GM21526 (cell line): ENCODE data around the gene MYH11.
"Not testable (repeated sequence)": the region's sequence is repeated elsewhere in the genome, so short reads cannot be mapped to it uniquely, and the experiment has no call there.

Source experiments
- ATAC-seq: cut with Tn5 transposase; IDR thresholded peaks from one replicate; pipeline ENCODE4 v1.9.1; 2021; ENCODE audit warnings: moderate library complexity; ENCODE audit not compliant: unreplicated experiment, low FRiP score

Gene MYH11

DNA sequence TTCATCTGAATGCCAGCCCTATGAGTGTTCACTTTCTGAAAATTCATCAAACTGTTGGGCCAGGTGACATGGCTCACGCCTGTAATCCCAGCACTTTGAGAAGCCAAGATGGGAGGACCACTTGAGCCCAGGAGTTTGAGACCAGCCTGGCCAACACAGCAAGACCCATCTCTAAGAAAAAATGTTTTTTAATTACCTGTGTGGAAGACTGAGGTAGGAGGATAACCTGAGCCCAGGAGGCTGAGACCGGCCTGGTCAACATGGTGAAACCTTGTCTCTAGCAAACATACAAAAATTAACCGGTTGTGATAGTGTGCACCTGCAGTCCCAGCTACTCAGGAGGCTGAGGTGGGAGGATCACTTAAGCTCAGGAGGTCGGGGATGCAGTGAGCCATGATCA lies 10.3 kb downstream of the MYH11 start:
- no peak for ATAC-seq

DNA sequence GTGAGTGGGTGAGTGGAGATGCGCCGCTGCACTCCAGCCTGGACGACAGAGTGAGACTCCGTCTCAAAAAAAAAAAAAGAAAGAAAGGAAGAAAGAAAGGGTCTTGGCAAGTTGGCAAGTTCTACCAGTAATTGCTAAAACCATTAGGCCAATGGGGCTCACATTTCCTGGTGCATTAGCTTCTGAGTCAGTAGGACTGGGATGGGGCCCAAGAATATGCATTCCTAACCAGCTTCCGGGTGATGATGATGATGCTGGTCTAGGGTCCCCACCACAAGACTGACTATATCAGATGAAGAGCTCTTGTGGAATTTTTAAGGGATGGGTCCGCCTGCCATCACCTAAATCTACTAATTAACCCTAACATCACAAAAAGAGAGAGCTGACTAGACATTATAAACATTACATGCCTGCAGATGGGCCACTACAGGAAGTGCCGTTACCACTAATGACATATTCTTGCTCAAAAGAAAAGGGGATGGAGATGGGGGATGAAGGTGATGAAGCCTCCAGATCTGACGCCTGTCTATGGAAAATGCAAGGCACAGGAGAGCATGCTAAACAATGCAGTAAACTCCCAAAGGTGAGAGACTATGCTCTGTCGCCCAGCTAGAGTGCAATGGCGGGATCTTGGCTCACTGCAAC lies 13.1 kb downstream of the MYH11 start:
- ATAC-seq: no peak

DNA sequence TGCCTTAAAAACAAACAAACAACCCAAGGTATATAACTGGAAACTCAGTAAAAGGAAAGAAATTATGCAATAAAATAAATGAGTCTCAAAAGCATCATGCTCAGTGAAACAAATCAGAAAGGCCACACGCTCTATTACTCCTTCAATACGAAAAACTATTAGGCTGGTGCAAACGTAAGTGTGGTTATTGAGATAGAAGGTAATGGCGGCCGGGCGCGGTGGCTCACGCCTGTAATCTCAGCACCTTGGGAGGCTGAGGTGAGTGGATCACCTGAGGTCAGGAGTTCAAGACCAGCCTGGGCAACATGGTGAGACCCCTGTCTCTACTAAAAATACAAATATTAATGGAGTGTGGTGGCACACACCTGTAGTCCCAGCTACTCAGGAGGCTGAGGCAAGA lies 17.6 kb downstream of the MYH11 start:
- ATAC-seq: not testable (repeated sequence)

DNA sequence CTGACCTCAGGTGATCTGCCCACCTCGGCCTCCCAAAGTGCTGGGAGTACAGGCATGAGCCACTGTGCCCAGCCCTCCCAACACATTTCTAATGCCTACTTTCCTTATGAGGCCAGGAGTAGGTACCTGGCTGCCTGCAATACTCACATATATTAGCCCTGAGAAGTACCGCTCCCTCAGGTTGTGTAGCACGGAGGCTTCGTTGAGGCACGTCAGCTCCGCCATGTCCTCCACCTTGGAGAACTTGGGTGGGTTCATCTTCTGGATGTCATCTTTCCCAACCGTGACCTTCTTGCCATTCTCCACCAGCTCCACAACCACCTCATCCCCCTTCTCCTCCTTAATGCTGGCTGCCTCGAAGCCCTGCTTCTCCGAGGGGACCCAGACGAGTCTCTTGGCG lies 19.1 kb downstream of the MYH11 start:
- ATAC-seq: no peak

DNA sequence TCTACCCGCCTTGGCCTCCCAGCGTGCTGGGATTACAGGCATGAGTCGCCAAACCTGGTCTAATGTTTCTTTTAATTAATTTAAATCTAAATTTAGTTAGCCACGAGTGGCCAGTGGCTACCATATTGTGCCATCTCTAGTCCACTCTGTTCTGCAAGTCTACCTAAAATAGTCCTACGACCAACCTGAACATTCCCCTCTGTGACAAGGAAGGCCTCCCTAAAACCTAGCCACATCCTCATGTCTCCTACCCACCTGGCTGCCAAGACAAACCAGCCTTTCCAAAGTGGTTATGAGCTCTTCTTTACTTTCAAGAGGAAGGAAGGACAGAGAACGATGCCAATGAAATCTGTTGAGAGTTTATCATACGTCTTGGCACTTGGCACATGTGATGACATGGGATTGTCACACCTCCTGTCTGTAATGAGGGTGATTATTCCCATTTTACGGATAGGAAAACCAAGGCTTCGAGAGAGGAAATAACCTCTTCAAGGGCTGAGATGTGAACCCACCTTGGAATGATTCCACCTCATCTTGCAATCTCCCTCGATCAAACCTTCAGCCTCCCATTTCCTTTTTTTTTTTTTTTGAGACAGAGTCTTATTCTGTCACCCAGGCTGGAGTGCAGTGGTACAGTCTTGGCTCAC lies 19.7 kb downstream of the MYH11 start:
- no peak for ATAC-seq

DNA sequence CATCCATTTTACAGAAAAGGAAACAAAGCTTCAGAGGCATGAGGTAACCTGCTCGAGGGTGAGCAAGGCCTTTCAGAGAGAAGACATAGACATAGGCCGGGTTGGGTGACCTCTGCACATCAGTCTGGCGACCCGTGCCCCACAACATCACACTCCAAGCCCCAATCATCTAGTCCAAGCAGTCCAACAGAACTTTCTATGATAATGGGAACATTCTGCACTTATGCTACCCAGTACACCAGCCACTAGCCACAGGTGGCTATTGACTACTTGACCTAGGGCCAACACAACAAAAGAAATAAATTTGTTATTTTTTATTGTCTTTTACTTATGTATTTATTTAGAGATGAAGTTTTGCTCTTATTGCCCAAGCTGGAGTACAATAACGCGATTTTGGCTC lies 20.8 kb downstream of the MYH11 start:
- no peak for ATAC-seq

DNA sequence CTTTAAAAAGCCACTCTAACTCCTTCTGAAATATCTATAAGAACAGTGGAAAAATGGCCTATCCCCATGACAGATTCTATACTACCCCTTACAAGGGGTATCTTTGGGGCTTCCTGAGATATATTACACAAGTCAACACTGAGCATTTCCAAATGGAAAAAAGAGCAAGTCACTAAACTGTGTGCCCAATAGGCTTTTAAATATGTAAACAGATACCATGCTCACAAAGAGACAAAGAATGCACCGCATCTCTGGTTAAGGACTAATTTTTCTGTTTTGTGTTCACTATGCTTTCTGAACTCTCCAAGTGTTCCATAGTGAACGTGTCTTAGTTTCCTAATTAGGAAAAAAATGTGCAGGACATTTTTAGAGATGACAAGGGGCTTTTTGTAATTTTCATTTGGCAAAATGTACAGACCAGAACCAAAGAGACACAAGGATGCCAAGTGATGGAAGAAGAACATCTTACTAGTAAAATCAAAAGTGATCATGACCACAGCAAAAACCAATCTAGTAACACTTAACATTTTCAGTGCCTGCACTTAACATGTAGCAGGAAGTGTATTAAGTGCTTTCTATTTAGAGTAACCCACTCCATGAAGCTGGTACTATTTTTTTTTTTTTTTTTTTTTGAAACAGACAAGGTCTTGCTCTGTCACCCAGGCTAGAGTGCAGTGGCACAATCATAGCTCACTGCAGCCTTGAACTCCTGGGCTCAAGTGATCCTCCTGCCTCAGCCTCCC lies 21.5 kb downstream of the MYH11 start:
- no peak for ATAC-seq

DNA sequence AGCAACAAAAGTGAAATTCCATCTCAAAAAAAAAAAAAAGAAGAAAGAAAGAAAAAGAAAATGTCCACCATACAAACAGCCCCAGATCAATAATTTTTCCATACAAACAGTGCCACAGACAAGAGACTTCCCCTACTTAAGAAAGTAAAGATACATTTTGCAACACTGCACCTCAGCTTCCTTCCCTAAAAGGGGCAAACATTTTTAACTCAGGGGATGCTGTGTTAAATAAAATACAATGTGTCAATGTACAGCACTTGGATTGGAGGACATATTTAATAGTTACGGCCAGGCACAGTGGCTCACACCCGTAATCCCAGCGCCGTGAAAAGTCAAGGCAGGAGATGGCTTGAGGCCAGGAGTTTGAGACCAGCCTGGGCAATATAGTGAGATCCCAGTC lies 22.3 kb downstream of the MYH11 start:
- ATAC-seq: no peak

DNA sequence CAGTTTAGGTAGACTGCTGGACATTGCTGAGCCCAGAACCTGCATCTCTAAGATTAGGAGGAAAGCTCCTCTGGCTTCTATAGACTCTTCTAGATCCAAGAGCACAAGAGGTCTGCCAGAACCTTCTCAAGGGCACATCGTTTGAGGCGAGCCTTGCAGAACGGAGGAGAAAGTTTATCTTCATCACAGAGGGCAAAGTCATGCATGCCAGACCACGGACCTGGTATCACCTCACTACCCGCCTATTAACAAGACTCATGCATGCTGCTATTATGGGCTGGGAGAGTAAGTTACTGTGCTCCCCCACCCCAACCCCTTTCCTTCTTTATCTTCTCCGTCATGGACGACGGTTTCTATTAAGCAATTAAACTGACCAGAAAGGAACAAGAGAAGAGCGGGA lies 23.3 kb downstream of the MYH11 start:
- ATAC-seq: no peak

DNA sequence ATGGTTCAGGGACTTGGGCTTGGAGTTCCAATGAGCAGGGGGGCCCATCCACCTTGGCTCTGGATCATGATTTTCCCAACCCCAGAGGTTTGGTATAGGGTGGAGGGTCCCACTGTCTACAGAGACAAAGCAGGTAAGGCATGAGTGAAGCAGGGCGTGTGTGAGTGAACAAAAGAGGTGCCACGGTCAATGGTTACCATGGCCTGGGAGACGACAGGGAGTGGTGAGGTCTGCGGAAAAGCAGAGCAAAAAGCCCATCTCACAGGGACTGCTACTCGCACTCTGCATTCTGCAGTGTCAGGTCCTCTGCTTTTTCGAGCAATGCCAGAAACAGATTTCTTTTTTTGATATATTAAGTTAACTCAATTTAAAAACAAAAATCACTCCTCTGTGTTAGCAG lies 24.6 kb downstream of the MYH11 start:
- no peak for ATAC-seq

DNA sequence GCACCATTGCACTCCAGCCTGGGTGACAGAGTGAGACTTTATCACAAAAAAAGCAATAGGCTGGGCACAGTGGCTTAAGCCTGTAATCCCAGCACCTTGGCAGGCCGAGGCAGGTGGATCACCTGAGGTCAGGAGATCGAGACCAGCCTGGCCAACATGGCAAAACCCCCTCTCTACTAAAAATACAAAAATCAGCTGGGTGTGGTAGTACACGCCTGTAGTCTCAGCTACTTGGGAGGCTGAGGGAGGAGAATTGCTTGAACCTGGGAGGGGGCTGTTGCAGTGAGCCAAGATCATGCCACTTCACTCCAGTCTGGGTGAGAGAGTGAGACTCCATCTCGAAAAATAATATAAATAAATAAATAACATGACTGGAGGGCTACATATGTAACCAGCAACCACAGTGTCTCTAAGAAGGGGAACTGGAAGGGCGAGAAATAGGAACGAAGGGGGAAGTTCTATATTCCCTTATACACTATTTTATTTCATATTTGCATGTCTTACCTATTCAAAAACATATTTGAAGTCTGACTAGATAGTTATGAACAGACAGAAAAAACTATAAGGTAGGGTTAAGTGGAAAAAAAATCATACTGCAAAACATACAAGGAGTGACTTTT lies 25.9 kb downstream of the MYH11 start:
- ATAC-seq: no peak

DNA sequence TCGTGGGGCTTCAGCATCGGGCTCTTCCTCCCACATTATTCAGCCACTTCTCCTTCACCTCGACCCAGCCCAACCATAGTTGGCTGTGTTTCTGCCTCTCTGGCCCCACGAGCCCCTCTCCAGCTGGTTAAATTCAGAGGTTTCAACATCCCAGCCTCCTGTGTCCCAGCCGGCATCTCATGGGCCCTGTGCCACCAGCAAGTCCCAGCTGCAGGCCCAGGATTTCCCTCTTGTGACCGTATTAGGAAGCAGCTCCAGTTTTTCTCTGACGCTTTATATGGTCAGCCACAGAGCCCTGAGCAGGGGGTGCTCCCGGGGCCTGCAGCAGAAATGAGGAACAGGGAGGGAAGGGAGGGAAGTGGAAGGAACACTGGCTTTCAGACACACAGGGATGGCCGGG lies 27.4 kb downstream of the MYH11 start:
- no peak for ATAC-seq

DNA sequence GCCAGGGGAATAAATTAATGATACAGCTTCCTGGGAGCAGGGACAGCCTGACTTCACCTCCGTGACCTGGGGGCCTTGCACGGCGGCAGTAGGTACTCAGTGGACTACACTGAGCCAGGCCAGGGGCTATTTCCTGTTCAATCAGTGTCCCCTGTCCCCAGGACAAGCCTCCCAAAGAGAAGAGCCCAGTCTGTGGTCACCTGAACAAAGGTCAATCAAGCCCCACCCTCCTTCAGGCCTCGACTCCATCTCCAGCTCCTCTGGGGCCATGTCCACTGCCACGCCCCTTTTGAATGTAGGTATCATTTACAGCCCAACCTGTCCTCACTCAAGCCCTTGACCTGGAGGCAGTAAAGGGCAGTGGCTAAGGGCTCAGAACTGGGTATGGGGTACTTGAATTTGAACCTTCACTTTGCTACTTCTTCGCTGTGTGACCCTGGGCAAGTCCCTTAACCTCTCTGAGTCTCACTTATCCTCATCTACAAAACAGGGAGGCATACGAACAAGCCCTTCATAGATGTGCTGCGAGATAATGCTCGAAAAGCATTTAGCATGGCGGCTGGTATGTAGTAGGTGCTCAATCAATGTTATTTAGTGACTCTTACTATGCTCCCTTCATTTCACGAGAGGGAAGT lies 29.0 kb downstream of the MYH11 start:
- ATAC-seq: no peak

DNA sequence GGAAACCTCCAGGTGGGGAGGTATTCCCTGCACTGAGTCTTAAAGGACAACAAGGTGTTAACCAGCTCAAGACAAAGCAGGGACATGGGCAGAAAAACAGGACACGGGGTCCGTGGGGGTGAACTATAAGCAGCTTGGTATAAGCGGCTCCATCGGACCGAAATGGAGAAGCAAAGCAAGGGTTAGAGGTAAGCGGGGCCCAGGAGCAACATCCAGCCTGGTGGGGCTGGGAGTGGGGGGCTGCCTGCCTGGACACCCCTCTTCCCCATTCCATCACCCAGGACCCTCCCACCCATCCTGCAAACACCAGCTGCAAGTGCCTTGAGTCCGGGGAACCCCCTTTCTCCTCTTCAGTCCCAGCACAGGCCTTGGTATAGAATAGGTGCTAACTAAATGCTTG lies 29.5 kb downstream of the MYH11 start:
- ATAC-seq: no peak

DNA sequence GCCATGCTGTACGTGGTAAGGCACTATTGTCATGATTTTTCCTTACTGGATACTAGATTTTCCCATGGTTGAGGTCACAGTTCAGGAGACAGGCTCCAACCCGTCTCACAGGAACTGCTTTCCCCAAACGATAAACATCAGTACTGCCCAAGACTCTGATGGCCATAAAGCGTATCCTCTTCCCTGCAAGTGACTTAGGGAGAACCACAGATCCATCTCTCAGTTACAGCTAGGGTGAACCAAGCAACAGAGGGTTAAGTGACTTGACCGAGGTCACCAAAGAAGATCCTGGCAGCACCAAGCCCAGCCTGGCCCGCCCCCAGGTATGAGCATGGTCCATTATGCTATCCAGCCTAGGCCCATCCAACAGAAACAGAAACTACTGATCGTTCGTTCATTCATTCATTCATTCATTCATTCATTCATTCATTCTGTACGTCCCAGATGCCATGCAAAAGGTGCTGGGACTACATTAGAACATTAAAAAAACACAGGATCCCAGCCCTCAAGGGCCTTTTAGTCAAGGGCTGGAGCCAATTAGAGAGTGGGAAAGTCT lies 31.0 kb downstream of the MYH11 start:
- ATAC-seq: no peak

DNA sequence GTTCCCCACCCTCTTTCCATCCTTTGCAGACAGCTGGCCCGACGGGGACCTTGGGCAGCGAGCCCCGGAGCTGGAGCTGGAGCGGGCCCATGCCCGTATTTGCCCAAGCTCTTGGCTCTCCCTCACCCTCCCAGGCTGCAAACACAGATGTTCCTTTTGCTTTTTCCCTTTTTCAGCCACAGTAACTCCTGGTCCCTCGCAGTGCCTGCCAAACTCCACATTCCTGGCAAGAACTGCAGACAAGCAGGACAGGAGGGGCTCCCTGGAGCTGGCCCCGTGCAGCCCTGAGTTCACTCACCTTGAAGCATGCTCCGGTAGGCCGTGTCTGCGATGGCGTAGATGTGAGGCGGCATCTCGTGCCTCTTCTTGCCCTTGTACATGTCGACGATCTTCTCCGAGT lies 33.9 kb downstream of the MYH11 start:
- no peak for ATAC-seq

DNA sequence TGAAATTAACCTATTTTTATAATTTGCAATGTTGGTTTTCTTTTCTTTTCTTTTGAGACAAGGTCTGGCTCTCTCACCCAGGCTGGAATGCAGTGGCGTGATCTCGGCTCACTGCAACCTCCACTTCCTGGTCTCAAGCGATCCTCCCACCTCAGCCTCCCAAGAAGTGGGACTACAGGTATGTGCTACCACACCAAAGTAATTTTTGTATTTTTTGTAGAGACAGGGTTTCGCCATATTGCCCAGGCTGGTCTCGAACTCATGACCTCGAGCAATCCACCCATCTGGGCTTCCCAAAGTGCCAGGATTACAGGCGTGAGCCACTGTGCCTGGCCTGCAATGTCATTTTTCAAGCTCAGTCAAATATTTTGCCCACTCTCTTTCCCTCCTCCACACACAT lies 36.0 kb downstream of the MYH11 start:
- ATAC-seq: no peak

DNA sequence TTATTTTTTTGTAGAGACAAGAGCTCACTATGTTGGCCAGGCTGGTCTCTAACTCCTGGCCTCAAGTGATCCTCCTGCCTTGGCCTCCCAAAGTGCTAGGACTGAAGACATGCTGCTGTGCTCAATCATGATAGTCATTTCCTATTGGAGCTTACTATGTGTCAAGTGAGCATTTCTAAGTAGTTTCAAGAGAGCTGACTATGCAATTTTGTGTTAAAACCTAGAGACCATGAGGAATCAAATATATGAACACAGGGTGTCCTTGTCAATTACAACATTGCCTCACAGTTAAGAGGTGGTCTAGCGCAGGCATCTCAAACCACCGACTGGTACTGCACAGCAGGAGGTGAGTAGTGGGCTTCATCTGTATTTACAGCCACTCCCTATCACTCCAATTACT lies 37.8 kb downstream of the MYH11 start:
- ATAC-seq: no peak

DNA sequence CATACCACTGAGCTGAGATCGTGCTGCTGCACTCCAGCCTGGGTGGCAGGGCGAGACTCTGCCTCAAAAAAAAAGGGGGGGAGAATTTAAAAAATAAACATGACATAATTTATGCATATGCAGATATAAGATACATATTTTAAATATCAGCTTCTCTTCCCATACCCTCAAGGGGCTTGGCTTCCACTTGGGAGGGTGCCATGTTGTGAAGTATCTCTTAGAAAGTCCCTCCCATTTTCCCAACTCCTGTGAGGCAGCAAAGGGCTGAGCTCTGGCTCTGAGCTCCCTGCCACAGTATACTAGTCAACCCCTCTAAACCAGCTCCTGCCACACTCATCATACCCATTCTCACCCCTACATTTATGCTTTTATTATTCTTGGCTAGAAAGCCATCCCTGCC lies 39.4 kb downstream of the MYH11 start:
- ATAC-seq: no peak

DNA sequence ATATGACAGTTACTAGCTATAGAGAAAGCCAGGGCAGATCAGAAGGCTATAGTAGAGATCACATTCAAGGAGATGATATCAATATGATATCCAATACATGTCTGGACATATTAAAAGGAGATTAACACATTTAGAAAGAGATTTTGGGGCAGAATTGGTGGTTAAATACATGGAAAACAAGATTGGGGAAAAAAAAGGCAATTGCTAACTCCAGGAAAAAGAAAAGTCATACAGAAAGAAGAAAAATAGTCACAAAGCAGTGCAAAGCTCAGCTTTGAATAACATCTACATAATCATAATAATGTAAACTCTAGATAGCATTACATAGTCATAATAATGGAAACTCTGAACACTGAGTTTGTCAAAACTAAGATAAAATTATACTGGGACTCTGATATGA lies 40.6 kb downstream of the MYH11 start:
- no peak for ATAC-seq

DNA sequence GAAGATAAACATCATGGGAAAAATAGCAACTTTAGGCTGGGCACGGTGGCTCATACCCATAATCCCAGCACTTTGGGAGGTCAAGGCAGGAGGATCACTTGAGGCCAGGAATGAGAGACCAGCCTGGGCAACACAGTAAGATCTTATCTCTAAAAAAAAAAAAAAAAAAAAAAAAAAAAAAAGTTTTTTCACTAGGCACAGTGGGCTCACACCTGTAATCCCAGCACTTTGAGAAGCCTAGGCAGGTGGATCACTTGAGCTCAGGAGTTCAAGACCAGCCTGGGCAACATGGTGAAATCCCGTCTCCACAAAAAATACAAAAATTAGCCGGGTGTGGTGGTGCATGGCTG lies 44.5 kb downstream of the MYH11 start:
- ATAC-seq: not testable (repeated sequence)
